Measurements from ENCODE around the gene HRAS.
A peak's percentile ranks its signal among the peaks of the same experiment; 100 is the strongest.

HRAS gene

GRCh38 chr11:567629-568292 is 32.4 kb upstream of the HRAS start:
- FAIRE-seq (peak; percentile 76), DNase-seq (ENCODE audit: insufficient read length, low spot score) (no peak)

- FAIRE-seq (no peak), DNase-seq (ENCODE audit: insufficient read length, low spot score) (no peak)
These were observed 31.7 kb upstream of the HRAS start for GRCh38 chr11:567011-567628.

- no peak for DNase-seq (ENCODE audit: insufficient read length, low spot score)
- peak; percentile 81 for FAIRE-seq
These were observed 30.6 kb upstream of the HRAS start for GRCh38 chr11:565921-566509.

DNA sequence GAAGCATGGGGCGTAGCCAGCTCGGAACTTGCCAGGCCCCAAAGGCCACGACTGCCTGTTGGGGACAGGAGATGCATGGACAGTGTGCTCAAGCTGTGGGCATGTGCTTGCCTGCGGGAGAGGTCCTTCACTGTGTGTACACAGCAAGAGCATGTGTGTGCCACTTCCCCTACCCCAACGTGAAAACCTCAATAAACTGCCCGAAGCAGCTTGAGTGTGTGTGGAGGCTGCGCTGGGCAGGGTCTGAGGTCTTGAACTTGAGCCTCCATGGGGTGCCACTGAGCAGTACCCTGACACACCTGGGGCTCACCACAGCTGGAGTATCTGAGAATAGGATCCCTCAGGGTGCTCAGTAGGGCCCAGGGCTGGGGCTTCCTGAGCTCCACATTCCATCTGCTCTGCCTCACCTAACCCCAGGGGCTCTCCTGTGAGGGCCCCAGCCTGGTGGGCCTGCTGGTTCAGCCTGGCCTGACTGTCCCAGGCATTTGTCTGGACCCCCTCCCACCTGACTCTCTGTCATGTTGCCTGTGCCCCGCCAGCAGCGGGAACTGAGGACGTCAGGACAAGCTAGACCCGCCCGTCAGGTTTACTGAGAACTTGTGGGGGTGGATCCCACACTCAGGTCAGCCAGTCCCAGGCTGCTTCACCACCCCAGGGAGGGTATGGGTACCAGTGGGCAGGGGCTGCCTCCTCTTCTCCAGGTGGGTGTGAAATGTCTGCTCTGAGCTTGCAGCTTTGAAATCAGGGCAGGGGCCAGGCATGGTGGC is 28.6 kb upstream of the HRAS start:
- DNase-seq (ENCODE audit: insufficient read length, low spot score): no peak
- peak; percentile 72 for FAIRE-seq

GRCh38 chr11:563066-563811 is 27.9 kb upstream of the HRAS start:
- DNase-seq (ENCODE audit: insufficient read length, low spot score): no peak
- no peak for FAIRE-seq

DNA sequence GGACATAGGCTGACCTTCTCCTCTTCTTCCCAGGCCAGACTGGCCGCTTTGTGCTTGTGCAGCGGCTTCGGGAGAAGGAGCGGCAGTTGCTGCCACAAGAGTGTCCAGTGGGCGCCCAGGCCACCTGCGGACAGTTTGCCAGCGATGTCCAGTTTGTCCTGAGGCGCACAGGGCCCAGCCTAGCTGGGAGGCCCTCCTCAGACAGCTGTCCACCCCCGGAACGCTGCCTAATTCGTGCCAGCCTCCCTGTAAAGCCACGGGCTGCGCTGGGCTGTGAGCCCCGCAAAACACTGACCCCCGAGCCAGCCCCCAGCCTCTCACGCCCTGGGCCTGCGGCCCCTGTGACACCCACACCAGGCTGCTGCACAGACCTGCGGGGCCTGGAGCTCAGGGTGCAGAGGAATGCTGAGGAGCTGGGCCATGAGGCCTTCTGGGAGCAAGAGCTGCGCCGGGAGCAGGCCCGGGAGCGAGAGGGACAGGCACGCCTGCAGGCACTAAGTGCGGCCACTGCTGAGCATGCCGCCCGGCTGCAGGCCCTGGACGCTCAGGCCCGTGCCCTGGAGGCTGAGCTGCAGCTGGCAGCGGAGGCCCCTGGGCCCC is 26.8 kb upstream of the HRAS start:
- DNase-seq (ENCODE audit: insufficient read length, low spot score) (no peak), FAIRE-seq (no peak)

GRCh38 chr11:561148-562003 is 26.0 kb upstream of the HRAS start:
- peak; percentile 53 for DNase-seq (ENCODE audit: insufficient read length, low spot score)
- FAIRE-seq: peak; percentile 96

DNA sequence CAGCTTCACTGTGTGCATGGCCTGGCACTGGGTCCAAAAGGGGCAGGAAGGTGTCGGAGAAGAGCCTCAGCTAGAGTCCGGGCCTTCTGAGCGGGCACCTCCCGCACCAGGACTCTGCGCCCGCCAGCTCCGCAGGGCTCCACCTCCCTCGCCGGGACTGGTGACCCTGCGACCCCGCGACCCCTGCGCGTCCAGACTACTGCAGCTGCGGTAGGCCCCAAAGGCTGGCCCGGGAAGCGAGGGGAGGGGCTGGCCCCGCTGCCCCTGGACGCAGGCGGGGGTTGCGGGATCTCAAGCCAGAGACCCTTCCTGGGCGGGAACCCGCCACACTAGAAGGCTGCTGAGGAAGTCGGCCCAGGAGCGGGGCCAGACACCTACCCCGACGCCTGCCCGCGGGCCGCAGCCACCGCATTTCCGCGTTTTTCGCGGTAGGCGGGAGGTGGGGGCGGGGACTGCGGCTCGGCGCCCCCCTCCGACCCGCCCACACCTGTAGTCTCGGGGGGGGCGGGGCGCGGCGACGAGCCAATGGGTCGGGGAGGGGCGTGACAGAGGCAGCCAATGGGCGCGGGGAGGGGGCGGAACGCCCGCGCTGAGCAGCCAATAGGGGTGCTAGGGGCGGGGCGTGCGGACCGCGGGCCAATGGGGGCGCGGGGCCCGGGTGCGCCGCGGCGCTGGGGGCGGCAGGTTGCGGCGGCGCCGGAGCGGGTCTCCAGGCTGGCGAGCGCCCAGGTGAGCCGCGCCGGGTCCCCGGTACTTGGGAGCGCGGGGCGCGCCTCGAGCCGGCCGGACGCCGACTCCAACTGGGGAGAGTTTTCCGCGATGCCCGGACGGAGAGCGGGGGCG is 25.1 kb upstream of the HRAS start, which contains the start of the genes LMNTD2 and RASSF7:
LMNTD2 (minus strand) TSS at position 434 of the 843 bp plus-strand sequence; CDS start at position 412, 22 bp downstream.
RASSF7 (plus strand) TSS at position 666 of the 843 bp plus-strand sequence. CDS start 799 bp downstream, outside the sequence.
- peak; percentile 95 for FAIRE-seq
- peak; percentile 94 for DNase-seq (ENCODE audit: insufficient read length, low spot score)

GRCh38 chr11:559712-560304 is 24.4 kb upstream of the HRAS start:
- FAIRE-seq (no peak), DNase-seq (ENCODE audit: insufficient read length, low spot score) (no peak)

DNA sequence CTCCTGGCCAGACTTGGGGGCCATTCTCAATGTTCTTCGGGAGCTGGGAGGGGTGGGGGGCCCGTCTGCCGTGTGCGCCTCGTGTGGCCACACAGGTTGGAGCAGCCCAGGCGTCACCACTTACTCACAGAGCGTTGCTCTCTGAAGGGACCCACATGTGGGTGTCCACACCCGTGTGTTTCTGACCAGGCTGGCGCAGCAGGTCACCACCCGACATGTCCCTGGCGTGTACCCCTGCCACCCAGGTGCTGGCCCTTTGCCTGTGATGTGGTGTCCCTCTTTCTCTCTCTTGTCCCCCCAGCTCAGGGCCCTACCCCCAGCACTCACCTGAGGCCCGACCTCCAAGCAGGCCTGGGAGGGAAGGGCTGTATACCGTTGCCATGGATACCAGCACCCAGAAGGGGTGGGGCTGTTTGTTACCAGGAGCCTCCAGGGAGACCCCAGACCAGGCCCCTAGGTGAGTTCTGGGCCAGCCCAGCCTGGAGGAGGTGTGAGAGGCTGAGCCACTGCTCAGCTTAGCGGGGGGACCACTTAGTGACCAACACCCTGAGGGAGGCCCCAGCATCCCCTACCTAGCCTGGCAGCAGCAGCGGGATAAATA is 23.7 kb upstream of the HRAS start:
- DNase-seq (ENCODE audit: insufficient read length, low spot score) (no peak), FAIRE-seq (no peak)

DNA sequence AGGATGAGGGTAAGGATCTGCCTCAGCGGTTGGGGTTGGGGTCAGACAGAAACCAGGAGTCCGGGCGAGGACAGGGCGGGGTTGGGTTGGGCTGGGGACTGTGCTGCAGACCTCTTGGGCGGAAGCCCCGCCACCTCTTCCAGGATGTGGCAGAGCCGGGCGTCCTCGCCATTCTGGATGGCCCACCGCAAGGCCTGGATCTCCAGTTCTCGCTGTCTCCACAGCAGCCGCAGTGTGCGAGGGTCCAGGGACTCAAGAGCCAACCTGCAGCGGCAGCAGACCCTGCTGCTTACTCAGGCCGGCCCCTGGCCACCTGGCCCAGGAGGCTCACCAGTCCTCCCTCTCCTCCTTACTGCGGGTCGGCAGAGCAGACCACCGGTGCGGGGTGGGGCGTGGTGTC is 23.1 kb upstream of the HRAS start:
- no peak for FAIRE-seq
- DNase-seq (ENCODE audit: insufficient read length, low spot score): no peak

DNA sequence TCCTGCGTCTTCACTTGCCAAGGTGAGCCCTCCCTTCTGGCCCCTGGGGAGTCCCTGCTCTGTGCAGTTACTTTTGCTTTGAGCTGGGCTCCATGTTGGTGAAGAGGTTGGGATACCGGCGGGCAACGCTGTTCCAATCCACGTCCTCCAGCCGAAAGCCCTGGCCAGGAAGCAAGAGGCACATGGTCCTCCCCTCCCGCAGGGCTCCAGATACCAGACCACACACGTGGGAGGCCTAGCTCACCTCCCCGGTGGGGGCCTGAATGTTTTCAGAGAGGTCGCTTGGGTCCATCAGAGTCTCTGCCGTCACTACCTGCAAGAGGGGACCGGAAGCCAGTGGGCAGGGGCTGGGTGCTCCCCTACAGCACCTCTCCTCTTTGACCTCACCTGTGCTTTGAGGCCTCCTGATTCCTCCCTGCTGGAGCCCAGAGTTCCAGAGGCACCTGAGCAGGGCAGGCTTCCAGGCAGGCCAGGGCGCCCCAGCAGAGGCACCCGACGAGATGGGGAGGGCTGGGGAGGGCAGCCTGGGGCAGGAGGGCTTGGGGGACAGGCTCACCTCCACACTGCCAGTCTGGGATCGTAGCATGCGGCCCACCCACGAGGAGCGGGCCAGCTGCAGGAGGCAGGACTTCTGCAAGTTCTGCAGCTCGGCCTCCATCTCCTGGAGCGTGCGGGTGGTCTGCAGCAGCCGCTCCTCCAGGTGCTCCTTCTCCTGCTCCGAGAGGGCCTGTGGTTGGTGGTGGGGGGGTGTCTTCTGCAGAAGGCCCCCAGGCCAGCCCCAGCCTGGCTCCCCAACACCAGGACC is 22.2 kb upstream of the HRAS start:
- FAIRE-seq (no peak), DNase-seq (ENCODE audit: insufficient read length, low spot score) (no peak)

GRCh38 chr11:556662-557256 is 21.4 kb upstream of the HRAS start:
- FAIRE-seq: no peak
- no peak for DNase-seq (ENCODE audit: insufficient read length, low spot score)

DNA sequence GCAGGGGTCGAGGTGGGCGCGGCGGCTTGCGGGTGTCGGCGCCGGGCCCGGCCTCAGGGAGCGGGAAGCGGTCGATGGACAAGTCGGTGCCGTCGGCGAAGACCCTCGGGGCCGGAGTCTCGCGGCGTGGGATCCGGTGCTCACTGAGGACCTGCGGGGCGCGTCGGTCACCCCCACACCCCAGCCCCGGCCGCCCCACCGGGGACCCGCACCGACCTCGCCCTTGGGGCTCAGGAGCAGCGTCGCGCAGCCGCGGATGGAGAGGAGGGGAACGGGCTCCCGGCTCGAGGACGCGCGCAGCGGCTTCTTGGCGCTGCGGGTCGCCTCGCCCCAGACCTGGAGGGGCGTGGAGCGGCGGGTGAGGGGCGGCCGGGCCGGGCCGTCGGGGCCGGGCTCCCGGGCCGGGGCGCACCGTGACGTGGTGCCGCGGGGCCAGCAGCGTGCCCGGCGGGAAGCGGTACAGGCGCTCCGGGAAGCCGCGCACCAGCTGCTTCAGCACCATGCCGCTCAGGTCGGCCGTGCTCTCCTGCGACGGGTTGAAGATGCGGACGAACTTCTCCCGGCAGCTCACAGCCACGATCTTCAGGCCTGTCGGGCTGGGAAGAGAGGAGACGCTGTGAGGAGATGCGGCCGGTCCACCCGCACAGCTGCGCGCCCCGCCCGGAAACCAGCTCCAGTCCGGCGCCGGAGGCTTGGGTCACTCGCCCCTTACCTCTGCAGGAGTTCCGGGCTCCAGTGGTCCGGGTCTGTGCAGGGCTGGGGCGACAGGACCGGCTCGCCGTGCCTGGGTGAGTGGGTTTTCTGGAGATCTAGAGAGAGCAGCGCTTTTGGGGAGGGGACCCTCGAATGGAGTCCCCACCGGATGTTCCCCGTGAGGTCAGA is 20.6 kb upstream of the HRAS start:
- FAIRE-seq (no peak), DNase-seq (ENCODE audit: insufficient read length, low spot score) (no peak)

DNA sequence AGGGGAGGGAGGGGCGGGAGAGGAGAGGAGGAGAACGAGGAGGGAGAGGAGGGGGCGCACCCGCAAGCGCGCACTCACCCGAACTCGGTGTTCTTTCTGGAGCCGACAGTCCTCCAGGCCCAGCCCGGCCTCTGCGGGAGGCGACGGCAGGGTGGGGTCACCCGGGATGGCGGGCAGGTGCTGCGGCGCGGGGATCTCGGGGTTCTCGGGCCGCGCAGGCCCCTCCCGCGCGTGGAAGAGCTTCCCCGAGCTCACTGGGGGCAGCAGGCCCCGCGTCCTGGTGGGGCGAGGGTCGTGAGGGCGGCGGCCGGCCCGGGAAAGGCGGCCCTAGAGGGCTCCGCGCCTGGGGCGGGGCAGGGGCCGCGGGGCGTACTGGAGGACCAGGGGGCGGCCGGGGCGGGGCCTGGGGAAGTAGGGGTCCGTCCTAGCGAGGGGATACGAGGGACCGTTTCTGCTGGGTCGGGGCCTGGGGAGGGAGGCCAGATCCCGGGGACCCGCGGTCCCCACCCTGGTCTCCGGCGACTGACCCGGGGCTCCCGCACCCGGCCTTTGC is 19.9 kb upstream of the HRAS start:
- FAIRE-seq (no peak), DNase-seq (ENCODE audit: insufficient read length, low spot score) (no peak)

All from HTR-8/SVneo (cell line).